Adipose tissue (tissue), 3 donors: Measurements from ENCODE around the gene CREB3. TPM values are rescaled to one million over a fixed set of nuclear protein-coding genes. Genes with fewer than 3 reads are reported as not detected.

Experiments
- polyA plus RNA-seq, 3 donors: library from polyadenylated mRNA; stranded (reverse); fragments of 200-250 nt; gene quantifications; one replicate each; pipeline ENCODE4 v1.2.3, GENCODE V29; 2013
- donor health status: healthy with polysubstance abuse.
- donor health status: Bipolar disorder and iron deficiency.
- donor health status: healthy.

Gene CREB3
- polyA plus RNA-seq, 3 donors, result 23.1 to 37.0 (median 33.0) TPM

Other genes with a start within 250 kb of the CREB3 start
- gene RUSC2, start 242.6 kb upstream of the CREB3 start, polyA plus RNA-seq, result 10 to 100 TPM in 2 of 3 donors, 1 to 10 TPM in 1; 5.8 to 18.3 (median 17.1) TPM
- 10 to 100 TPM; 22.6 to 98.7 (median 59.2) TPM for gene TESK1, start 127.4 kb upstream of the CREB3 start, polyA plus RNA-seq
- 1 to 10 TPM; 1.7 to 3.0 (median 1.8) TPM for gene CD72, start 114.3 kb upstream of the CREB3 start, polyA plus RNA-seq
- gene SIT1, start 81.7 kb upstream of the CREB3 start, polyA plus RNA-seq, result 1 to 10 TPM in 2 of 3 donors, under 1 TPM in 1; 0.58 to 3.3 (median 1.0) TPM
- gene RMRP, start 74.6 kb upstream of the CREB3 start, polyA plus RNA-seq, result 10 to 100 TPM in 2 of 3 donors, not detected in 1; 37.0 to 41.8 TPM
- gene CCDC107, start 74.4 kb upstream of the CREB3 start, polyA plus RNA-seq, result 100 to 1,000 TPM in 1 of 3 donors, 10 to 100 TPM in 2; 35.5 to 121 (median 54.4) TPM
- gene ARHGEF39, start 67.5 kb upstream of the CREB3 start, polyA plus RNA-seq, result under 1 TPM; 0.22 to 0.82 (median 0.66) TPM
- 10 to 100 TPM in 1 of 3 donors, 1 to 10 TPM in 2; 2.2 to 45.4 (median 7.4) TPM for gene CA9, start 58.7 kb upstream of the CREB3 start, polyA plus RNA-seq
- 100 to 1,000 TPM in 2 of 3 donors, 10 to 100 TPM in 1; 59.0 to 552 (median 253) TPM for gene TPM2, start 42.7 kb upstream of the CREB3 start, polyA plus RNA-seq
- gene TLN1, start 471 bp upstream of the CREB3 start, polyA plus RNA-seq, result 100 to 1,000 TPM in 2 of 3 donors, 10 to 100 TPM in 1; 72.4 to 310 (median 201) TPM
- 10 to 100 TPM; 24.0 to 48.8 (median 36.8) TPM for gene GBA2, start 16.6 kb downstream of the CREB3 start, polyA plus RNA-seq
- 10 to 100 TPM in 1 of 3 donors, 1 to 10 TPM in 2; 7.3 to 16.0 (median 9.9) TPM for gene RGP1, start 16.6 kb downstream of the CREB3 start, polyA plus RNA-seq
- gene MSMP, start 21.6 kb downstream of the CREB3 start, polyA plus RNA-seq, result under 1 TPM in 2 of 3 donors, not detected in 1; 0.30 to 1.00 TPM
- 10 to 100 TPM in 2 of 3 donors, 1 to 10 TPM in 1; 4.9 to 27.1 (median 18.3) TPM for gene NPR2, start 58.9 kb downstream of the CREB3 start, polyA plus RNA-seq
- under 1 TPM; 0.78 to 0.90 (median 0.80) TPM for gene SPAG8, start 79.6 kb downstream of the CREB3 start, polyA plus RNA-seq
- gene HINT2, start 82.4 kb downstream of the CREB3 start, polyA plus RNA-seq, result 100 to 1,000 TPM in 1 of 3 donors, 10 to 100 TPM in 2; 54.7 to 111 (median 63.3) TPM
- under 1 TPM in 1 of 3 donors, not detected in 2; 0.03 TPM for gene FAM221B, start 96.1 kb downstream of the CREB3 start, polyA plus RNA-seq
- gene TMEM8B, start 96.6 kb downstream of the CREB3 start, polyA plus RNA-seq, result 1 to 10 TPM; 4.5 to 5.6 (median 5.1) TPM
- gene OR13J1, start 137.7 kb downstream of the CREB3 start, polyA plus RNA-seq, result not detected
- gene HRCT1, start 173.5 kb downstream of the CREB3 start, polyA plus RNA-seq, result 1 to 10 TPM; 3.6 to 9.4 (median 4.1) TPM
- gene SPAAR, start 176.8 kb downstream of the CREB3 start, polyA plus RNA-seq, result 10 to 100 TPM in 2 of 3 donors, 1 to 10 TPM in 1; 1.5 to 16.9 (median 14.6) TPM
- gene OR2S2, start 225.5 kb downstream of the CREB3 start, polyA plus RNA-seq, result not detected